Naive thymus-derived CD4-positive, alpha-beta T cell (primary cell): ENCODE measurements around the gene DNAJC10. TPM values are rescaled to one million over a fixed set of nuclear protein-coding genes. Genes with fewer than 3 reads are reported as not detected.
"Not testable (repeated sequence)": the region's sequence is repeated elsewhere in the genome, so short reads cannot be mapped to it uniquely, and the experiment has no call there.

Experiments
- ATAC-seq: fragments of 150-1000 bp; cut with Tn5 transposase; 2 replicates; pipeline ENCODE4 v1.10.0; 2021; ENCODE audit warnings: mild to moderate bottlenecking, moderate library complexity
- CTCF ChIA-PET: fragments of 350-600 bp; sonication (Branson Sonifier 250); formaldehyde crosslinking; loops from one replicate; lab custom pipeline; 2021; ENCODE audit warnings: antibody characterized with exemption; lab: Charles Lee
- POLR2A ChIA-PET: fragments of 350-600 bp; sonication (Branson Sonifier 250); formaldehyde crosslinking; loops from one replicate; lab custom pipeline; 2021; ENCODE audit warnings: antibody characterized with exemption, inconsistent platforms; lab: Charles Lee
- DNase-seq, 9 donors: peaks; one replicate each; pipeline versions ENCODE4 v3.0.0 to v3.0.0-alpha.2; 2020 to 2022; ENCODE audit warnings: mixed read lengths in 1 of 9
- H3K27ac ChIP-seq: one replicate; pipeline ENCODE4 v1.7.0; 2013; ENCODE audit warnings: mild to moderate bottlenecking, low read depth, low read length, moderate library complexity
- H3K27me3 ChIP-seq, 2 donors: one replicate each; pipeline ENCODE4 v1.7.0; 2013; ENCODE audit warnings: low read length in 2 of 2, mild to moderate bottlenecking in 2 of 2, moderate library complexity in 2 of 2; ENCODE audit not compliant: control insufficient read depth in 2 of 2, insufficient read depth in 2 of 2
- H3K36me3 ChIP-seq, 3 experiments: 1 replicate in 2 of 3; 2 replicates in 1 of 3; pipeline ENCODE4 v1.7.0; 2013; ENCODE audit warnings: low read length in 3 of 3, mild to moderate bottlenecking in 3 of 3, moderate library complexity in 1 of 3; ENCODE audit not compliant: insufficient read depth in 3 of 3, control insufficient read depth in 2 of 3
- H3K4me1 ChIP-seq, 2 donors: one replicate each; pipeline ENCODE4 v1.7.0; 2013; ENCODE audit warnings: low read length in 2 of 2, mild to moderate bottlenecking in 2 of 2, moderate library complexity in 1 of 2; ENCODE audit not compliant: control insufficient read depth in 2 of 2, insufficient read depth in 2 of 2
- H3K4me3 ChIP-seq: 2 replicates; pipeline ENCODE4 v1.7.0; 2013; ENCODE audit warnings: mild to moderate bottlenecking, low read length
- H3K9me3 ChIP-seq, 3 experiments: 1 replicate in 2 of 3; 2 replicates in 1 of 3; pipeline ENCODE4 v1.7.0; 2013; ENCODE audit warnings: low read length in 3 of 3; ENCODE audit not compliant: control insufficient read depth in 2 of 3
- H3K27ac Mint-ChIP-seq, 9 donors: one replicate each; pipeline ENCODE4 v1.8.0; 2020 to 2022; ENCODE audit warnings: mixed read lengths in 9 of 9, mild to moderate bottlenecking in 8 of 9, moderate library complexity in 5 of 9, inconsistent platforms in 2 of 9
- H3K27me3 Mint-ChIP-seq, 5 donors: one replicate each; pipeline ENCODE4 v1.8.0; 2021 to 2022; ENCODE audit warnings: mixed read lengths in 5 of 5, mild to moderate bottlenecking in 1 of 5
- H3K36me3 Mint-ChIP-seq, 5 donors: one replicate each; pipeline ENCODE4 v1.8.0; 2020 to 2022; ENCODE audit warnings: mixed read lengths in 5 of 5, mild to moderate bottlenecking in 3 of 5, inconsistent platforms in 1 of 5
- H3K4me1 Mint-ChIP-seq, 7 donors: one replicate each; pipeline ENCODE4 v1.8.0; 2020 to 2022; ENCODE audit warnings: mixed read lengths in 7 of 7, mild to moderate bottlenecking in 3 of 7, inconsistent platforms in 1 of 7
- H3K4me3 Mint-ChIP-seq, 10 donors: one replicate each; pipeline ENCODE4 v1.8.0; 2020 to 2022; ENCODE audit warnings: mild to moderate bottlenecking in 10 of 10, mixed read lengths in 10 of 10, moderate library complexity in 6 of 10, inconsistent platforms in 2 of 10
- H3K9me3 Mint-ChIP-seq, 11 donors: one replicate each; pipeline ENCODE4 v1.8.0; 2020 to 2022; ENCODE audit warnings: mixed read lengths in 11 of 11, mild to moderate bottlenecking in 4 of 11, inconsistent platforms in 1 of 11, moderate library complexity in 1 of 11
- intact Hi-C, 2 donors: fragments of 100-400 bp; cut with micrococcal nuclease; formaldehyde crosslinking; loops; one replicate each; pipeline ENCODE4 v1.15.1; 2023
- polyA plus RNA-seq, 2 donors: library from polyadenylated mRNA; unstranded; fragments of 300-500 nt; fragmentation: Illumina TruSeq; gene quantifications; one replicate each; pipeline ENCODE4 v1.2.3, GENCODE V29; 2021
- total RNA-seq, 6 experiments: library from RNA in 5 of 6; stranded (reverse) in 5 of 6; gene quantifications; 1 replicate in 5 of 6; 2 replicates in 1 of 6; pipeline ENCODE4 v1.2.3 and lab custom pipeline; 2021 to 2026

The DNAJC10 gene
- total and polyA plus RNA-seq, 7 experiments from 2014 or later, result 35.9 to 70.4 (median 52.8) TPM

- Histone ChIP-seq H3K27me3 (no peaks in the 10 kb centered on the region), H3K36me3 (peaks cover 0 to 8% (median 0%) of the 10 kb centered on the region in 3 experiments), H3K4me1 (peaks cover 9 to 16% of the 10 kb centered on the region in 2 donors), H3K27ac (no peak overlapping the region), H3K9me3 (no peaks in the 10 kb centered on the region), H3K4me3 (no peak overlapping the region)
- POLR2A ChIA-PET, result no interaction called here
- Mint-ChIP-seq H3K27me3 (peaks cover 0 to 3% (median 0%) of the 10 kb centered on the region in 5 donors), H3K27ac (no peak overlapping the region), H3K9me3 (no peaks in the 10 kb centered on the region), H3K4me3 (no peak overlapping the region), H3K4me1 (peaks cover 0 to 13% (median 9%) of the 10 kb centered on the region in 7 donors), H3K36me3 (peaks cover 0 to 10% (median 8%) of the 10 kb centered on the region in 5 donors)
- CTCF ChIA-PET, result no interaction called here
- DNase-seq (no peak), ATAC-seq (no peak)
- intact Hi-C loops, result loop anchor here (5.0 kb wide), 3 partner anchors 264 to 1736 kb away; partner anchors contain the start of genes ITPRID2 (in 1 of the 2) and UBE2E3 (in 1 of the 2)
Observed at GRCh38 chr2:182718459-182718858, 2.4 kb downstream of the DNAJC10 start.

GRCh38 chr2:182719116-182719515, 3.1 kb downstream of the DNAJC10 start:
- H3K9me3 ChIP-seq, H3K27me3 ChIP-seq, CTCF ChIA-PET, H3K4me3 ChIP-seq, H3K4me3 Mint-ChIP-seq, H3K27ac ChIP-seq, H3K27me3 Mint-ChIP-seq, H3K4me1 Mint-ChIP-seq, H3K36me3 ChIP-seq, DNase-seq, ATAC-seq, H3K9me3 Mint-ChIP-seq, H3K27ac Mint-ChIP-seq, POLR2A ChIA-PET: not testable (repeated sequence)
- H3K36me3 Mint-ChIP-seq, result peaks cover 0 to 12% (median 11%) of the 10 kb centered on the region in 5 donors
- peaks cover 9 to 16% of the 10 kb centered on the region in 2 donors for H3K4me1 ChIP-seq
- intact Hi-C loops, result loop anchor here (5.0 kb wide), 3 partner anchors 263 to 1737 kb away; partner anchors contain the start of genes ITPRID2 (in 1 of the 2) and UBE2E3 (in 1 of the 2)

GRCh38 chr2:182724656-182725055, 8.6 kb downstream of the DNAJC10 start:
- H3K27ac Mint-ChIP-seq, result no peak overlapping the region
- ChIA-PET POLR2A (no interaction called here), CTCF (no interaction called here)
- no peaks in the 10 kb centered on the region for H3K9me3 Mint-ChIP-seq
- H3K36me3 Mint-ChIP-seq, result peaks cover 4 to 36% (median 23%) of the 10 kb centered on the region in 5 donors
- ATAC-seq (no peak), DNase-seq (no peak)
- H3K27ac ChIP-seq, result no peak overlapping the region
- no peaks in the 10 kb centered on the region for H3K27me3 Mint-ChIP-seq
- H3K4me3 Mint-ChIP-seq, result no peak overlapping the region
- no peaks in the 10 kb centered on the region for H3K4me1 ChIP-seq
- no peaks in the 10 kb centered on the region for H3K9me3 ChIP-seq
- no peaks in the 10 kb centered on the region for H3K27me3 ChIP-seq
- peaks cover 0 to 12% (median 0%) of the 10 kb centered on the region in 3 experiments for H3K36me3 ChIP-seq
- intact Hi-C loops, result no loop called here
- H3K4me3 ChIP-seq, result no peak overlapping the region
- peaks cover 0 to 5% (median 0%) of the 10 kb centered on the region in 7 donors for H3K4me1 Mint-ChIP-seq

GRCh38 chr2:182726473-182726872, 10.4 kb downstream of the DNAJC10 start:
- H3K9me3 ChIP-seq, result no peaks in the 10 kb centered on the region
- H3K4me3 ChIP-seq, result no peak overlapping the region
- H3K36me3 ChIP-seq, result peaks cover 0 to 12% (median 0%) of the 10 kb centered on the region in 3 experiments
- no peaks in the 10 kb centered on the region for H3K27me3 Mint-ChIP-seq
- CTCF ChIA-PET, result no interaction called here
- peaks cover 4 to 49% (median 22%) of the 10 kb centered on the region in 5 donors for H3K36me3 Mint-ChIP-seq
- no peak overlapping the region for H3K27ac Mint-ChIP-seq
- no peaks in the 10 kb centered on the region for H3K27me3 ChIP-seq
- no peak for ATAC-seq
- no peaks in the 10 kb centered on the region for H3K4me1 ChIP-seq
- H3K4me3 Mint-ChIP-seq, result no peak overlapping the region
- H3K9me3 Mint-ChIP-seq, result no peaks in the 10 kb centered on the region
- H3K27ac ChIP-seq, result no peak overlapping the region
- intact Hi-C loops, result no loop called here
- DNase-seq, result no peak
- peaks cover 0 to 4% (median 0%) of the 10 kb centered on the region in 7 donors for H3K4me1 Mint-ChIP-seq
- POLR2A ChIA-PET, result no interaction called here

DNA sequence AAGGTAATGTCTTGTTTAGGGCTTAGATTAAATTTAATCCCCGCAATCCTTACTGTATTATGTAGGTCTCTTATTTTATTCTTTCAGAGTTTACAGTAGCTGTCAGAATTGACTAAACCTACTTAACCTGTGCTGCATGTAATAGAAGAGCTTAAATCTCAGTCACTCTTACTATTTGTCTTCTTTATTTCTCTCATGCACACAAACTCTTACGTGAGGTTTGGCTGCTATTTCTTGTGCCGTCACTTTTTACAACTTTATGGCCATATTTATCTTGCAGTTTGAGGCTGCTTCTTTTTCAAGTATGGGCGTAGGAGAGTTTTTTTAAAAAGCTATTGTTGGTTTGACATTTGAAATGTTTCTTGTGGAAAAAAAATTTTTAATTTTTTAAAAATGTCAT, 12.0 kb downstream of the DNAJC10 start:
- Histone ChIP-seq H3K9me3 (no peaks in the 10 kb centered on the region), H3K4me3 (no peak overlapping the region), H3K27ac (no peak overlapping the region), H3K36me3 (peaks cover 0 to 12% (median 0%) of the 10 kb centered on the region in 3 experiments), H3K27me3 (no peaks in the 10 kb centered on the region), H3K4me1 (no peaks in the 10 kb centered on the region)
- POLR2A ChIA-PET, result no interaction called here
- ATAC-seq, result no peak
- Mint-ChIP-seq H3K4me3 (no peak overlapping the region), H3K4me1 (peaks cover 0 to 8% (median 1%) of the 10 kb centered on the region in 7 donors), H3K27me3 (no peaks in the 10 kb centered on the region), H3K9me3 (no peaks in the 10 kb centered on the region), H3K27ac (no peak overlapping the region), H3K36me3 (peaks cover 4 to 64% (median 35%) of the 10 kb centered on the region in 5 donors)
- CTCF ChIA-PET, result no interaction called here
- DNase-seq, result no peak
- intact Hi-C loops, result no loop called here

- CTCF ChIA-PET, result no interaction called here
Observed at GRCh38 chr2:182729710-182730339, 13.8 kb downstream of the DNAJC10 start.

DNA sequence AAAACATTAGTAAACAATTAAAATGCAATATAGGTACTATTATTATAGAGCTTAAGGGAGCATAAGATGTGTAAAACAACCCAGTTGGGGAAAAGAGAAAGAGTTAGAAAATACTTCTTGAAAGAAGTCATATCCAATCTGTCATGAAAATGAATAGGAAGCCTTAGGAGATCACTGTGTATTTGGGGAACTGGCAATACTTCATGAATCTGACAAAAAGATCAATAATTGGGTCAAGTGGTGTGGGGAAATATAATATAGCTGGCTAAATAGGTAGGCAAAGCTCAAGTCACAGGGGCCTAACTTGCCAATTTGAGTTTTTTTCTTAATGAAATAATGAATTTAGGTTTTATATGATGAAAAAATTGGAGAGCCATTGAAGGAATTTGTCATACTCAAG, 14.4 kb downstream of the DNAJC10 start:
- no peak for DNase-seq
- no peak overlapping the region for H3K27ac Mint-ChIP-seq
- ATAC-seq, result no peak
- Histone ChIP-seq H3K4me1 (no peaks in the 10 kb centered on the region), H3K4me3 (no peak overlapping the region), H3K36me3 (peaks cover 0 to 7% (median 0%) of the 10 kb centered on the region in 3 experiments), H3K27ac (no peak overlapping the region), H3K9me3 (no peaks in the 10 kb centered on the region), H3K27me3 (no peaks in the 10 kb centered on the region)
- POLR2A ChIA-PET, result no interaction called here
- peaks cover 4 to 66% (median 36%) of the 10 kb centered on the region in 5 donors for H3K36me3 Mint-ChIP-seq
- no peaks in the 10 kb centered on the region for H3K9me3 Mint-ChIP-seq
- intact Hi-C loops, result no loop called here
- no peak overlapping the region for H3K4me3 Mint-ChIP-seq
- H3K27me3 Mint-ChIP-seq, result no peaks in the 10 kb centered on the region
- peaks cover 0 to 9% (median 1%) of the 10 kb centered on the region in 7 donors for H3K4me1 Mint-ChIP-seq
- CTCF ChIA-PET, result no interaction called here

More at GRCh38 chr2:182729710-182730339, 13.8 kb downstream of the DNAJC10 start:
- Histone ChIP-seq H3K36me3 (peaks cover 0 to 11% (median 0%) of the 10 kb centered on the region in 3 experiments), H3K9me3 (no peaks in the 10 kb centered on the region), H3K27ac (no peak overlapping the region), H3K27me3 (no peaks in the 10 kb centered on the region), H3K4me1 (no peaks in the 10 kb centered on the region), H3K4me3 (no peak overlapping the region)
- H3K27me3 Mint-ChIP-seq, result no peaks in the 10 kb centered on the region
- H3K9me3 Mint-ChIP-seq, result no peaks in the 10 kb centered on the region
- no peak for ATAC-seq
- H3K4me3 Mint-ChIP-seq, result no peak overlapping the region
- intact Hi-C loops, result no loop called here
- POLR2A ChIA-PET, result no interaction called here
- no peak overlapping the region for H3K27ac Mint-ChIP-seq
- H3K36me3 Mint-ChIP-seq, result peaks cover 4 to 66% (median 37%) of the 10 kb centered on the region in 5 donors
- no peak for DNase-seq
- H3K4me1 Mint-ChIP-seq, result peaks cover 0 to 9% (median 1%) of the 10 kb centered on the region in 7 donors
